NCI-H2196 treated with DMSO at 0.1 percent for 48 hours (cell line): Measurements from ENCODE around the gene OR8J3.
"Not testable (repeated sequence)": the region's sequence is repeated elsewhere in the genome, so short reads cannot be mapped to it uniquely, and the experiment has no call there.

Source experiments
- DNase-seq: peaks from one replicate; lab custom pipeline; 2025; ENCODE audit not compliant: unreplicated experiment; lab: John Stamatoyannopoulos, UW

Gene OR8J3

GRCh38 chr11:56140151-56140661 lies at the start of gene OR8J3:
OR8J3 (minus strand) TSS chr11:56140201; CDS start chr11:56137718, 2,483 bp downstream.
- no peak for DNase-seq

- DNase-seq: no peak
Observed at GRCh38 chr11:56188602-56189001, 48.6 kb upstream of the OR8J3 start.

- no peak for DNase-seq
Observed at GRCh38 chr11:56183459-56183858, 43.5 kb upstream of the OR8J3 start.

- DNase-seq: no peak
Observed at GRCh38 chr11:56176318-56176717, 36.3 kb upstream of the OR8J3 start, which contains the start of gene OR5J2. OR5J2 (plus strand) TSS chr11:56176618; CDS start chr11:56176618, 0 bp downstream.

GRCh38 chr11:56172256-56172830 lies 32.3 kb upstream of the OR8J3 start:
- no peak for DNase-seq

- no peak for DNase-seq
Observed at GRCh38 chr11:56163804-56164203, 23.8 kb upstream of the OR8J3 start.

GRCh38 chr11:56160217-56160616 lies 20.2 kb upstream of the OR8J3 start, which contains the start of gene OR8K5:
OR8K5 (minus strand) TSS chr11:56160317; CDS start chr11:56160317, 0 bp downstream.
- no peak for DNase-seq

- no peak for DNase-seq
Observed at GRCh38 chr11:56152333-56152732, 12.3 kb upstream of the OR8J3 start.

GRCh38 chr11:56151376-56151775 lies 11.4 kb upstream of the OR8J3 start:
- DNase-seq: no peak

GRCh38 chr11:56143681-56144080 lies 3.7 kb upstream of the OR8J3 start:
- DNase-seq: not testable (repeated sequence)

- DNase-seq: no peak
Observed at GRCh38 chr11:56122073-56122472, 17.9 kb downstream of the OR8J3 start, which contains the start of gene OR8H3. OR8H3 (plus strand) TSS chr11:56122373; CDS start chr11:56122373, 0 bp downstream.

GRCh38 chr11:56103210-56103737 lies 36.7 kb downstream of the OR8J3 start, which contains the start of gene OR8H2:
OR8H2 (plus strand) TSS chr11:56103687; CDS start chr11:56105043, 1,356 bp downstream.
- no peak for DNase-seq

- no peak for DNase-seq
Observed at GRCh38 chr11:56093008-56093407, 47.0 kb downstream of the OR8J3 start, which contains the start of gene OR8I2. OR8I2 (plus strand) TSS chr11:56093308; CDS start chr11:56093308, 0 bp downstream.

- no peak for DNase-seq
Observed at GRCh38 chr11:56089697-56090096, 50.3 kb downstream of the OR8J3 start.
